Muscle of leg (tissue), 11 donors: ENCODE data around the gene NCR3LG1. TPM values are rescaled to one million over a fixed set of nuclear protein-coding genes. Genes with fewer than 3 reads are reported as not detected.

ENCODE experiments used
- DNase-seq: peaks from one replicate; pipeline ENCODE4 v3.0.0; 2013
- H3K27ac ChIP-seq: one replicate; pipeline ENCODE4 v1.5.1; 2013; ENCODE audit warnings: mild to moderate bottlenecking, low read length, control low read depth
- H3K27me3 ChIP-seq: one replicate; pipeline ENCODE4 v1.6.1; 2013; ENCODE audit warnings: low read length; ENCODE audit not compliant: control insufficient read depth, insufficient read depth
- H3K36me3 ChIP-seq: one replicate; pipeline ENCODE4 v1.6.1; 2013; ENCODE audit warnings: low read length; ENCODE audit not compliant: control insufficient read depth, insufficient read depth
- H3K4me1 ChIP-seq: one replicate; pipeline ENCODE4 v1.6.1; 2013; ENCODE audit warnings: low read length; ENCODE audit not compliant: control insufficient read depth, insufficient read depth
- H3K4me3 ChIP-seq: one replicate; pipeline ENCODE4 v1.5.1; 2013; ENCODE audit warnings: low read length, control low read depth
- H3K9me3 ChIP-seq: replicated peaks from 2 replicates; pipeline ENCODE4 v1.6.1; 2013; ENCODE audit warnings: low read depth, low read length; ENCODE audit not compliant: control insufficient read depth
- WGBS: methylation state at CpG from one replicate; pipeline ENCODE4 v1.1.5; 2013; ENCODE audit warnings: missing lambda C conversion rate; ENCODE audit not compliant: insufficient coverage; 5-methylcytosine and 5-hydroxymethylcytosine counted together
- polyA plus RNA-seq, 8 donors: library from polyadenylated mRNA; unstranded; fragments of 120-200 nt; gene quantifications; one replicate each; pipeline versions ENCODE4 v1.2.1 to v1.2.3, GENCODE V29; 2013; ENCODE audit warnings: inconsistent platforms in 1 of 8, low replicate concordance in 1 of 8; ENCODE audit not compliant: insufficient read length in 8 of 8, insufficient read depth in 1 of 8
- total RNA-seq: library from RNA; stranded (reverse); fragments of 120-200 nt; gene quantifications from one replicate; pipeline ENCODE4 v1.2.4, GENCODE V29; 2013

Gene NCR3LG1
- total and polyA plus RNA-seq, 9 donors, result 0.31 to 0.96 (median 0.36) TPM

GRCh38 chr11:17392872-17393271, 41.3 kb downstream of the NCR3LG1 start:
- Histone ChIP-seq H3K9me3 (no peaks in the 10 kb centered on the region), H3K4me3 (no peak overlapping the region), H3K27ac (no peak overlapping the region), H3K36me3 (no peaks in the 10 kb centered on the region), H3K4me1 (peaks cover 13% of the 10 kb centered on the region), H3K27me3 (peaks cover 9% of the 10 kb centered on the region)
- WGBS, result 76% methylated on average over 13 of the region's 14 CpGs
- no peak for DNase-seq

DNA sequence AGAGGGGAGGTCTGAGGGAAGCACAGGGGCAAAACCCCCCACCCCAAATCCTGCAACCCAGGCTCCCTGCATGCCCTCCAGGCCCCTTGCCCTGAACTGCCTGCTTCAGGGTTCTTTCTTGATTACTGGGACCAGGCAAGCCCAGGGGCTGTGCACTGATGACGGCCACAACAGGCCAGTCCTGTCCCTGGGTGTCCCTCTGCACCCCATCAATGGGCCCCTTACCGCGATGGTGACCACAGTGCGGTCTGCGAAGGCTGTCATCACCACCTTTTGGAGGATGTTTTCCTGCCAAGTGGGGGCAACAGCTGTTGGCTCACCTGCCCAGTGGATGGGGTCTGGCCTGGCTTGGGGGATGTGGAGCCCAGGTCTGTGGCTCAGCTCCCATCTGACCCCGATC, 41.9 kb downstream of the NCR3LG1 start:
- WGBS, result 100% methylated on average over 1 of the region's 6 CpGs
- no peak overlapping the region for H3K4me3 ChIP-seq
- peaks cover 8% of the 10 kb centered on the region for H3K27me3 ChIP-seq
- no peak overlapping the region for H3K27ac ChIP-seq
- H3K4me1 ChIP-seq, result peaks cover 12% of the 10 kb centered on the region
- no peak for DNase-seq
- H3K36me3 ChIP-seq, result no peaks in the 10 kb centered on the region
- H3K9me3 ChIP-seq, result no peaks in the 10 kb centered on the region

DNA sequence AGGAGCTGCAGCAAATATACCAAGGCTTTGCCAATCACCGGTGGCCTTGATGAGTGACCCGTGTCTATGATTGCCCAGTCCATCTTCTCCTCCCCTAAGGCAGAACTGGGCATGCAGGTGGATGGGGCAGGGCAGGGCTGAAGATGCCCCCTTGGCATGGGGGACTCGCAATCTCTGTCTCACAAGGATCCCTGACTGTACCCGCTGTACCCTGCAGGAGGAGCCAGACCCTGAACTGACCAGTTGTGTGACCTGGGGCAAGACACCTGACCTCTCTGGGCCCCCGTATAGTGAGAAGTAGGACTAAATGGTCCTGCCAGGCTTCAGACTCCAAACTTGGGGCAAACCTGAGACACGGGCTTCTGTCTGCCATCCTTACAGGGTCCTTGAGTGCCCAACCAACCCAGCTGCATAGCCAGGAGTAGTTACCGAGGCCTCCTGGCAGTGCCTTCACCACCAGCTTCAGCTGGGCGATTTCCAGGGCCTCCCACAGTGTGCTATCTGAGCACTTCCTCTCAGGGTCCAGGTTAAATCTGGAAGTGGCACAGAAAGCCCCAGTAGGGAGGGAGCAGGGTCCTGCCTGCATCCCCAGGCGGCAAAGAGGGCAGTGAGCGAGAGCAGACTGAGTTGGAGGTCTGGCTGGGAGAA, 43.3 kb downstream of the NCR3LG1 start:
- Histone ChIP-seq H3K27me3 (no peaks in the 10 kb centered on the region), H3K27ac (no peak overlapping the region), H3K9me3 (no peaks in the 10 kb centered on the region), H3K4me3 (no peak overlapping the region), H3K4me1 (peaks cover 3% of the 10 kb centered on the region), H3K36me3 (no peaks in the 10 kb centered on the region)
- WGBS, result 84% methylated on average over 8 of the region's 10 CpGs
- no peak for DNase-seq

GRCh38 chr11:17395554-17395961, 44.0 kb downstream of the NCR3LG1 start:
- WGBS, result 93% methylated on average over 14 of the region's 20 CpGs
- Histone ChIP-seq H3K27ac (no peak overlapping the region), H3K4me3 (no peak overlapping the region), H3K9me3 (no peaks in the 10 kb centered on the region), H3K4me1 (no peaks in the 10 kb centered on the region), H3K36me3 (no peaks in the 10 kb centered on the region), H3K27me3 (no peaks in the 10 kb centered on the region)
- no peak for DNase-seq

DNA sequence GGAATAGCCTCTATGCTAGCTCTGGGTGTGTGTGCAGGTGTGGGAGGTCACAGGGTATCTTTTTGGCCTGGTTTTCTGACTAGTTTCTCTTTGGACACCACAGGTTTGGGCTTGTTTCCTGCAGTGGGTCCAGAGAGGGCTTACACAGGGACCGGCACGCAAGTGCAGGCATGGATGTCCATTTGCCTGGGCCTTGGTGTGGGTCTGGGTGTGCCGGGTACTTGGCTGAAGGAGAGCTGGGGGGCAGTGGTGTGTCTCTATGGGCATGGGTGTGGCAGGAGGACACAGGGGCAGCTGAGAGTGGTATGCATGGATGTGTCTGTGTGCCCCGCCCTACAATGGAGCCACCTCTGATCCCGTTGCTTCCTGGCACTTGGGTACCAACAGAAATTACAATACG, 44.4 kb downstream of the NCR3LG1 start:
- H3K27me3 ChIP-seq, result no peaks in the 10 kb centered on the region
- no peak overlapping the region for H3K27ac ChIP-seq
- H3K4me1 ChIP-seq, result peaks cover 2% of the 10 kb centered on the region
- no peaks in the 10 kb centered on the region for H3K36me3 ChIP-seq
- no peak overlapping the region for H3K4me3 ChIP-seq
- WGBS, result 87% methylated on average over 6 of the region's 6 CpGs
- DNase-seq, result no peak
- no peaks in the 10 kb centered on the region for H3K9me3 ChIP-seq

GRCh38 chr11:17396598-17397310, 45.2 kb downstream of the NCR3LG1 start:
- Histone ChIP-seq H3K9me3 (no peaks in the 10 kb centered on the region), H3K27ac (no peak overlapping the region), H3K27me3 (no peaks in the 10 kb centered on the region), H3K4me1 (peaks cover 9% of the 10 kb centered on the region), H3K4me3 (no peak overlapping the region), H3K36me3 (no peaks in the 10 kb centered on the region)
- WGBS, result 87% methylated on average over 21 of the region's 22 CpGs
- DNase-seq, result no peak

GRCh38 chr11:17397311-17398002, 45.9 kb downstream of the NCR3LG1 start:
- Histone ChIP-seq H3K27me3 (no peaks in the 10 kb centered on the region), H3K36me3 (no peaks in the 10 kb centered on the region), H3K4me3 (no peak overlapping the region), H3K4me1 (peaks cover 9% of the 10 kb centered on the region), H3K9me3 (no peaks in the 10 kb centered on the region), H3K27ac (no peak overlapping the region)
- no peak for DNase-seq
- WGBS, result 84% methylated on average over 10 of the region's 14 CpGs

- Histone ChIP-seq H3K27ac (no peak overlapping the region), H3K4me1 (peaks cover 9% of the 10 kb centered on the region), H3K27me3 (no peaks in the 10 kb centered on the region), H3K9me3 (no peaks in the 10 kb centered on the region), H3K4me3 (no peak overlapping the region), H3K36me3 (no peaks in the 10 kb centered on the region)
- DNase-seq, result no peak
Observed at GRCh38 chr11:17399236-17399635, 47.6 kb downstream of the NCR3LG1 start.

DNA sequence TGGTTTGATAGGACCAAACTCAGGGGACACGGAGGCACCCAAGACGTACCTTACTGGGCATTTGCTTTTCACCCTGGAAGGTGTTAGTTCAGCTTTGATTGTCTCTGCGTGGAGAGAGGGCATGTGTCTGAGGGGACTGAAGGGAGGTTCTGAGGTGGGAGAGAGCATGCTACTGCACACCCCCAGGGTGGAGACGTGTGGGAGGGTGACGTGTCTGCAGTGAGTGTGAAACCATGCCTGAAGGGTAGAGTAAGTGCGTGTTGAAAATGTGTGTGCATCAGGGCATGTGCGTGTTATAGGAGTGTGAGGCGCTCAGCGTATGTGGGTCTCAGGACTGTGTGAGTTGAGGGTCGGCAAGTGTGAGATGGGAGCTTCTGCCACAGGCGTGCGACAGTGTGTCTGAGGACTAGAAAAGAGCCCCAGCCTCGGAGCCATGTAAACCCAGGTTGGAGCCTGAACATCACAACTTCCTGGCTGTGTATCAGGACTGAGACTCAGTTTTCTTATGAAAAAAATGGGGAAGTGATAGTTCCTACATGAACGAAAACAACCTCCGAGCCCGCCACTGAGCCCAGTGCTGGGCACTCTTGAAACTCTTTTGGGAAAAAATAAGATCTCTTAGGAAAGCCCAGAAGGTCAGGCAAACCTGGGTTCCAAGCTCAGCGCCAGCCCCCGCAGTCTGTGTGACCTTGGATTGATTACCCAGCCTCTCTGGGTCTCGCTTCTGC, 48.6 kb downstream of the NCR3LG1 start:
- H3K27ac ChIP-seq, result no peak overlapping the region

DNA sequence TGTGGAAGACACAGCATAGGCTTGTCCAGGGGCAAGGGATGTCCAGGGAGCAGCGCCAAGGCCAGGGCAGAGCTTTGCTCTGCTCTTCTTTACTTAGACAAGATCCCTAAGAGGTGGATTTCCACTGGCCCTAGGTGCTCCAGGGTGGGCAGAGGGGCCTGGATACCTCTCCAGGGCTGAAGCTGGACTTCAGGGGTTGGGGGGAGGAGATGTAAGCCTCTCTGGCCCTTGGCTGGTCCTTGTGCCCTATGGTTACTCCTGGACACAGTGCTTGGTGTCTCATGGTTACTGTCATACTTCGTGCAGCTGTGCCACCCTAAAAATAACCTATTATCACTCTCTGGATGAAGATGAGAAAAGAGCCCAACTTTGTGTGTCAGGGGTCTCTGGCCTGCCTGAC, 49.7 kb downstream of the NCR3LG1 start:
- Histone ChIP-seq H3K27me3 (no peaks in the 10 kb centered on the region), H3K36me3 (no peaks in the 10 kb centered on the region), H3K4me1 (peaks cover 22% of the 10 kb centered on the region), H3K27ac (no peak overlapping the region), H3K4me3 (no peak overlapping the region), H3K9me3 (no peaks in the 10 kb centered on the region)
- WGBS, result no CpG with 5 or more reads among the region's 2 CpGs
- peak; percentile 18 for DNase-seq

More for the DNA sequence above, 48.6 kb downstream of the NCR3LG1 start:
- Histone ChIP-seq H3K4me1 (peaks cover 12% of the 10 kb centered on the region), H3K9me3 (no peaks in the 10 kb centered on the region), H3K27me3 (no peaks in the 10 kb centered on the region), H3K4me3 (no peak overlapping the region), H3K36me3 (no peaks in the 10 kb centered on the region)
- 81% methylated on average over 16 of the region's 19 CpGs for WGBS
- no peak for DNase-seq
